Measurements from ENCODE around the gene ADGRG3. TPM values are rescaled to one million over a fixed set of nuclear protein-coding genes. Genes with fewer than 3 reads are reported as not detected.

ADGRG3 gene
- total and polyA plus RNA-seq, 9 of the 15 experiments (the other 6 are each of a cell fraction or from before 2014, with no cell fraction given) = 0.09 to 0.52 (median 0.14) TPM; not detected in 3

DNA sequence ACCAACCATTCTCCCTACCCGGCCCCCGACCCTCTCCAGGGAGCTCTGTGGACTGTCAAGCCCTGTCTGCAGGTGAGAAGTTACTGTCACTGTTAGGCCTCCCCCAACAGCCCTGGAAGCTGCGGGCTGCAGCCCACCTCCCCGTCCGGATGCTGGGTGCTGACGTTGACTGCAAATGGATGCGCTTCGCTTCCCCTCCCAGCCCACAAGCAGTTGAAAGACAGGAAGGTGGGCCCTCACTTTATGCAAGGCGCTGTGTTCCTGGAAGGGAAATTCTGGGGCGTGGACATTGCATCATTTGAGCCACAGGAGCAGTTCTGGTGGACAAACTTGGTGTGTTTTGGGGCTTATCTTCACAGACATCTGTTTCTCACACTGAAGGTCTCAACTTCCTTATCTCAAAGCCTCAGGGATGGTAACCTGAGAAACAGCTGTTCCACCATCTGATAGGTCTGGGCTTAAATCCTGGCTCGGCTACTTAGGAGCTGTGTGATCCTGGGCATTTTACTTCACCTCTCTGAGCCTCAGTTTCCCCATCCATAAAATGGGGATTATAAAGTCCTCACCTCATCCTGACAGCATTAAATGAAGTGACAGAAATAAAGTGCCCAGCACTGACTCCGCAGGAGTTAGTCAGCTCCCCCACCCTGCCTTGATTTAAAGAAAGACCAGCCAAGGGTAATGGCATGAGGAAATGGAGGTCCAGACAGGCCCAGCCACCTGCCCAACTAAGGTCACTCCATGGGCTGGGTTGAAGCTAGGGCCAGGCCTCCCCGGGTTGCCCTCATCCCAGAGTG lies 21.9 kb downstream of the ADGRG3 start (continued):
- TF ChIP-seq THAP12 (CRISPR knock-in tag; IDR thresholded peaks at IDR 0.05) = 0 out of 2 replicates have a peak, but pooled peaks have one; percentile 35
- no peak for TF ChIP-seq MCM2 (IDR thresholded peaks at IDR 0.05; ENCODE audit: low read depth)
- TF ChIP-seq ETS2 (tag; IDR thresholded peaks at IDR 0.05; ENCODE audit: borderline replicate concordance, poor library complexity, severe bottlenecking) = no peak
- 0 out of 2 replicates have a peak, but pooled peaks have one; percentile 44 for TF ChIP-seq CCAR2 (IDR thresholded peaks at IDR 0.05; ENCODE audit: low read depth, low read length)
- peak; percentile 99 for TF ChIP-seq FOXM1 (IDR thresholded peaks at IDR 0.05; ENCODE audit: low read depth)
- 0 out of 2 replicates have a peak, but pooled peaks have one; percentile 28 for TF ChIP-seq FOXM1 (CRISPR knock-in tag; IDR thresholded peaks at IDR 0.05; ENCODE audit: low read depth)
- no peak for TF ChIP-seq ZNF444 (CRISPR knock-in tag; IDR thresholded peaks at IDR 0.05)
- TF ChIP-seq, protein P1, sequence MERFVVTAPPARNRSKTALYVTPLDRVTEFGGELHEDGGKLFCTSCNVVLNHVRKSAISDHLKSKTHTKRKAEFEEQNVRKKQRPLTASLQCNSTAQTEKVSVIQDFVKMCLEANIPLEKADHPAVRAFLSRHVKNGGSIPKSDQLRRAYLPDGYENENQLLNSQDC (CRISPR knock-in tag; IDR thresholded peaks at IDR 0.05) = no peak
- TF ChIP-seq NBN (IDR thresholded peaks at IDR 0.05; ENCODE audit: low read depth) = peak; percentile 100
- no peak for TF ChIP-seq NR2C2 (CRISPR knock-in tag; IDR thresholded peaks at IDR 0.05)
- peak; percentile 56; the same call in 1 of the 2 replicates for TF ChIP-seq NR2C2 (tag; IDR thresholded peaks at IDR 0.05)
- TF ChIP-seq TAL1 (IDR thresholded peaks at IDR 0.05) = peak; percentile 100
- no peak for TF ChIP-seq ZNF174 (CRISPR knock-in tag; IDR thresholded peaks at IDR 0.05)
- TF ChIP-seq LARP7 (IDR thresholded peaks at IDR 0.05) = no peak
- TF ChIP-seq, protein P2, sequence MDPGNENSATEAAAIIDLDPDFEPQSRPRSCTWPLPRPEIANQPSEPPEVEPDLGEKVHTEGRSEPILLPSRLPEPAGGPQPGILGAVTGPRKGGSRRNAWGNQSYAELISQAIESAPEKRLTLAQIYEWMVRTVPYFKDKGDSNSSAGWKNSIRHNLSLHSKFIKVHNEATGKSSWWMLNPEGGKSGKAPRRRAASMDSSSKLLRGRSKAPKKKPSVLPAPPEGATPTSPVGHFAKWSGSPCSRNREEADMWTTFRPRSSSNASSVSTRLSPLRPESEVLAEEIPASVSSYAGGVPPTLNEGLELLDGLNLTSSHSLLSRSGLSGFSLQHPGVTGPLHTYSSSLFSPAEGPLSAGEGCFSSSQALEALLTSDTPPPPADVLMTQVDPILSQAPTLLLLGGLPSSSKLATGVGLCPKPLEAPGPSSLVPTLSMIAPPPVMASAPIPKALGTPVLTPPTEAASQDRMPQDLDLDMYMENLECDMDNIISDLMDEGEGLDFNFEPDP (CRISPR knock-in tag; IDR thresholded peaks at IDR 0.05) = no peak
- TF ChIP-seq, protein P3, sequence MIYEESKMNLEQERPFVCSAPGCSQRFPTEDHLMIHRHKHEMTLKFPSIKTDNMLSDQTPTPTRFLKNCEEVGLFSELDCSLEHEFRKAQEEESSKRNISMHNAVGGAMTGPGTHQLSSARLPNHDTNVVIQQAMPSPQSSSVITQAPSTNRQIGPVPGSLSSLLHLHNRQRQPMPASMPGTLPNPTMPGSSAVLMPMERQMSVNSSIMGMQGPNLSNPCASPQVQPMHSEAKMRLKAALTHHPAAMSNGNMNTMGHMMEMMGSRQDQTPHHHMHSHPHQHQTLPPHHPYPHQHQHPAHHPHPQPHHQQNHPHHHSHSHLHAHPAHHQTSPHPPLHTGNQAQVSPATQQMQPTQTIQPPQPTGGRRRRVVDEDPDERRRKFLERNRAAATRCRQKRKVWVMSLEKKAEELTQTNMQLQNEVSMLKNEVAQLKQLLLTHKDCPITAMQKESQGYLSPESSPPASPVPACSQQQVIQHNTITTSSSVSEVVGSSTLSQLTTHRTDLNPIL (CRISPR knock-in tag; IDR thresholded peaks at IDR 0.05) = no peak
- TF ChIP-seq RBM34 (IDR thresholded peaks at IDR 0.05; ENCODE audit: borderline replicate concordance, insufficient read depth, low read length) = no peak
- peak; percentile 73 for TF ChIP-seq ZFX (CRISPR knock-in tag; IDR thresholded peaks at IDR 0.05)
- peak; percentile 89 for TF ChIP-seq SP1 (CRISPR knock-in tag; IDR thresholded peaks at IDR 0.05)
- TF ChIP-seq CBX5 (IDR thresholded peaks at IDR 0.05; ENCODE audit: borderline replicate concordance, low read depth) = 0 out of 2 replicates have a peak, but pooled peaks have one; percentile 24
